H9 (cell line): ENCODE data around the gene RSL1D1. TPM values are rescaled to one million over a fixed set of nuclear protein-coding genes. Genes with fewer than 3 reads are reported as not detected.

Source experiments
- DNase-seq: peaks from one replicate; pipeline ENCODE4 v3.0.0-alpha.2; 2017
- H2AFZ ChIP-seq: one replicate; pipeline ENCODE4 v1.6.1; 2013; ENCODE audit warnings: mild to moderate bottlenecking, low read length, control low read depth, moderate library complexity
- H2AK5ac ChIP-seq: 2 replicates; pipeline ENCODE4 v1.6.1; 2013; ENCODE audit warnings: low read length, control low read depth, mixed read lengths; ENCODE audit not compliant: insufficient read length
- H2BK120ac ChIP-seq: one replicate; pipeline ENCODE4 v1.6.1; 2013; ENCODE audit warnings: low read depth, mild to moderate bottlenecking, low read length, control low read depth, inconsistent platforms; ENCODE audit not compliant: poor library complexity, severe bottlenecking
- H2BK12ac ChIP-seq: 2 replicates; pipeline ENCODE4 v1.6.1; 2013; ENCODE audit warnings: low read length, control low read depth, mixed read lengths, low read depth; ENCODE audit not compliant: insufficient read length
- H2BK15ac ChIP-seq: 2 replicates; pipeline ENCODE4 v1.6.1; 2013; ENCODE audit warnings: low read depth, low read length, control low read depth
- H2BK20ac ChIP-seq: one replicate; pipeline ENCODE4 v1.6.1; 2013; ENCODE audit warnings: low read depth, mild to moderate bottlenecking, low read length, control low read depth, inconsistent platforms; ENCODE audit not compliant: poor library complexity, severe bottlenecking
- H2BK5ac ChIP-seq: 2 replicates; pipeline ENCODE4 v1.6.1; 2013; ENCODE audit warnings: low read length, control low read depth, mixed read lengths; ENCODE audit not compliant: insufficient read length
- H3K14ac ChIP-seq: 2 replicates; pipeline ENCODE4 v1.6.1; 2013; ENCODE audit warnings: low read length, control low read depth; ENCODE audit not compliant: insufficient read depth
- H3K18ac ChIP-seq: 2 replicates; pipeline ENCODE4 v1.6.1; 2013; ENCODE audit warnings: low read depth, mild to moderate bottlenecking, mixed read lengths, low read length, control low read depth; ENCODE audit not compliant: insufficient read length
- H3K23ac ChIP-seq: 2 replicates; pipeline ENCODE4 v1.6.1; 2013; ENCODE audit warnings: low read length, control low read depth, mixed read lengths, low read depth; ENCODE audit not compliant: insufficient read length
- H3K23me2 ChIP-seq: 2 replicates; pipeline ENCODE4 v1.6.1; 2013; ENCODE audit warnings: low read depth, mild to moderate bottlenecking, mixed read lengths, low read length, control low read depth; ENCODE audit not compliant: insufficient read length, poor library complexity, severe bottlenecking
- H3K27ac ChIP-seq: 2 replicates; pipeline ENCODE4 v1.5.1; 2013; ENCODE audit warnings: low read length, control low read depth, mixed read lengths, low read depth; ENCODE audit not compliant: insufficient read length
- H3K27me3 ChIP-seq: 2 replicates; pipeline ENCODE4 v1.6.1; 2013; ENCODE audit warnings: low read length, control low read depth, inconsistent platforms; ENCODE audit not compliant: insufficient read depth
- H3K4ac ChIP-seq: 2 replicates; pipeline ENCODE4 v1.6.1; 2013; ENCODE audit warnings: low read depth, mild to moderate bottlenecking, control low read depth, inconsistent platforms, low read length, moderate library complexity
- H3K4me1 ChIP-seq: 2 replicates; pipeline ENCODE4 v1.6.1; 2013; ENCODE audit warnings: low read length, control low read depth, inconsistent platforms; ENCODE audit not compliant: insufficient read depth
- H3K4me2 ChIP-seq: 2 replicates; pipeline ENCODE4 v1.6.1; 2013; ENCODE audit warnings: low read length, control low read depth, mixed read lengths; ENCODE audit not compliant: insufficient read length, insufficient read depth
- H3K56ac ChIP-seq: 2 replicates; pipeline ENCODE4 v1.6.1; 2013; ENCODE audit warnings: low read depth, mild to moderate bottlenecking, mixed read lengths, low read length, control low read depth; ENCODE audit not compliant: insufficient read length
- H3K79me1 ChIP-seq: 2 replicates; pipeline ENCODE4 v1.6.1; 2013; ENCODE audit warnings: low read depth, mild to moderate bottlenecking, moderate library complexity, low read length, control low read depth, inconsistent platforms; ENCODE audit not compliant: insufficient read depth, poor library complexity, severe bottlenecking
- H3K79me2 ChIP-seq: 2 replicates; pipeline ENCODE4 v1.6.1; 2013; ENCODE audit warnings: low read length, control low read depth, inconsistent platforms; ENCODE audit not compliant: insufficient read depth
- H3K9ac ChIP-seq: 2 replicates; pipeline ENCODE4 v1.6.1; 2013; ENCODE audit warnings: low read length, control low read depth, mixed read lengths; ENCODE audit not compliant: insufficient read length; ENCODE audit errors: extremely low read depth
- H3K9me3 ChIP-seq: one replicate; pipeline ENCODE4 v1.6.1; 2013; ENCODE audit warnings: low read depth, low read length, inconsistent platforms; ENCODE audit not compliant: control insufficient read depth
- H3T11ph ChIP-seq: one replicate; pipeline ENCODE4 v1.6.1; 2013; ENCODE audit warnings: mild to moderate bottlenecking, low read length, control low read depth, inconsistent platforms
- H4K20me1 ChIP-seq: one replicate; pipeline ENCODE4 v1.6.1; 2013; ENCODE audit not compliant: control insufficient read depth, insufficient read length, insufficient read depth
- H4K5ac ChIP-seq: 2 replicates; pipeline ENCODE4 v1.6.1; 2013; ENCODE audit warnings: low read depth, mild to moderate bottlenecking, mixed read lengths, low read length, control low read depth; ENCODE audit not compliant: insufficient read length
- H4K8ac ChIP-seq: replicated peaks from 2 replicates; pipeline ENCODE4 v1.6.1; 2013; ENCODE audit warnings: low read length, control low read depth, mixed read lengths, low read depth; ENCODE audit not compliant: insufficient read length
- H4K91ac ChIP-seq: 2 replicates; pipeline ENCODE4 v1.6.1; 2013; ENCODE audit warnings: low read depth, mild to moderate bottlenecking, moderate library complexity, mixed read lengths, low read length, control low read depth; ENCODE audit not compliant: insufficient read length
- H3K27ac Mint-ChIP-seq, 3 experiments: 2 replicates in 2 of 3; 3 replicates in 1 of 3; pipeline ENCODE4 v1.8.0; 2020 to 2021; ENCODE audit warnings: mixed read lengths in 3 of 3, mild to moderate bottlenecking in 1 of 3, moderate library complexity in 1 of 3
- H3K27me3 Mint-ChIP-seq: 2 replicates; pipeline ENCODE4 v1.8.0; 2021; ENCODE audit warnings: low read depth, mild to moderate bottlenecking, moderate library complexity, mixed read lengths
- H3K36me3 Mint-ChIP-seq, 3 experiments: 2 replicates in 2 of 3; 3 replicates in 1 of 3; pipeline ENCODE4 v1.8.0; 2020 to 2021; ENCODE audit warnings: low read depth in 3 of 3, mixed read lengths in 3 of 3; ENCODE audit not compliant: insufficient read depth in 1 of 3
- H3K4me1 Mint-ChIP-seq, 2 experiments: 2 replicates each; pipeline ENCODE4 v1.8.0; 2020; ENCODE audit warnings: mixed read lengths in 2 of 2
- H3K4me3 Mint-ChIP-seq, 2 experiments: 2 replicates in 1 of 2; 3 replicates in 1 of 2; pipeline ENCODE4 v1.8.0; 2020 to 2021; ENCODE audit warnings: mild to moderate bottlenecking in 2 of 2, mixed read lengths in 2 of 2, moderate library complexity in 1 of 2
- H3K9me3 Mint-ChIP-seq, 2 experiments: 2 replicates in 1 of 2; 3 replicates in 1 of 2; pipeline ENCODE4 v1.8.0; 2020; ENCODE audit warnings: mild to moderate bottlenecking in 2 of 2, mixed read lengths in 2 of 2, moderate library complexity in 1 of 2
- WGBS: extraction: QIAGEN DNeasy Blood & Tissue Kit; methylation state at CpG from one replicate; pipeline ENCODE4 v1.1.7; 2013; ENCODE audit warnings: missing lambda C conversion rate, low lambda C conversion rate, mixed read lengths; ENCODE audit not compliant: insufficient read length; ENCODE audit errors: extremely low coverage; 5-methylcytosine and 5-hydroxymethylcytosine counted together
- total RNA-seq: library from RNA; stranded (reverse); gene quantifications from 2 replicates; pipeline ENCODE4 v1.2.1, GENCODE V29; 2021
- TF ChIP-seq, protein P1 (sequence below): fragments of 200-600 bp; sonication (generic); conservative IDR thresholded peaks from 3 replicates; pipeline ENCODE4 v1.8.0; 2021; ENCODE audit warnings: antibody characterized with exemption, mild to moderate bottlenecking

The RSL1D1 gene
- total RNA-seq, 1 experiment from 2014 or later: 334 TPM

DNA sequence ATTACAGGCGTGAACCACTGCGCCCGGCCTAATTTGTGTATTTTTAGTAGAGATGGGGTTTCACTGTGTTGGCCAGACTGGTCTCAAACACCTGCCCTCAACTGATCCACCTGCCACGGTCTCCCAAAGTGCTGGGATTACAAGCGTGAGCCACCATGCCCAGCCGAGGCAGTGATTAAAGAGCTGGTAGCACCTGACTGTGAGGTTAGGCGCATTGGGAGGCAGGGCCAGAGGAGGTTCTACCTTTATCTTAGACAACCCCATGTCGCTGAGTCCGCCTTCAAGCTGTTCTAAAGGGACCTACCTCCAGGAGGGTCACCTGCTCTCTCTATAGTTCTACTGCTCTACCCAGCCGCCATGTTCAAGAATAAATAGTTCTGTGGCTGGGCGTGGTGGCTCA lies 8.1 kb downstream of the RSL1D1 start:
- TF ChIP-seq, protein P1, sequence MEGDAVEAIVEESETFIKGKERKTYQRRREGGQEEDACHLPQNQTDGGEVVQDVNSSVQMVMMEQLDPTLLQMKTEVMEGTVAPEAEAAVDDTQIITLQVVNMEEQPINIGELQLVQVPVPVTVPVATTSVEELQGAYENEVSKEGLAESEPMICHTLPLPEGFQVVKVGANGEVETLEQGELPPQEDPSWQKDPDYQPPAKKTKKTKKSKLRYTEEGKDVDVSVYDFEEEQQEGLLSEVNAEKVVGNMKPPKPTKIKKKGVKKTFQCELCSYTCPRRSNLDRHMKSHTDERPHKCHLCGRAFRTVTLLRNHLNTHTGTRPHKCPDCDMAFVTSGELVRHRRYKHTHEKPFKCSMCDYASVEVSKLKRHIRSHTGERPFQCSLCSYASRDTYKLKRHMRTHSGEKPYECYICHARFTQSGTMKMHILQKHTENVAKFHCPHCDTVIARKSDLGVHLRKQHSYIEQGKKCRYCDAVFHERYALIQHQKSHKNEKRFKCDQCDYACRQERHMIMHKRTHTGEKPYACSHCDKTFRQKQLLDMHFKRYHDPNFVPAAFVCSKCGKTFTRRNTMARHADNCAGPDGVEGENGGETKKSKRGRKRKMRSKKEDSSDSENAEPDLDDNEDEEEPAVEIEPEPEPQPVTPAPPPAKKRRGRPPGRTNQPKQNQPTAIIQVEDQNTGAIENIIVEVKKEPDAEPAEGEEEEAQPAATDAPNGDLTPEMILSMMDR: no peak
- Histone ChIP-seq H3K56ac (no peak overlapping the region), H2BK20ac (no peak overlapping the region), H4K5ac (no peak overlapping the region), H3K79me2 (no peaks in the 10 kb centered on the region; the same call in 1 of the 2 replicates), H3K9me3 (no peaks in the 10 kb centered on the region), H3T11ph (no peak overlapping the region), H2BK120ac (no peak overlapping the region), H3K27me3 (no peaks in the 10 kb centered on the region), H3K23ac (no peak overlapping the region), H3K4ac (no peak overlapping the region), H3K4me2 (no peak overlapping the region), H2BK12ac (no peak overlapping the region), H2AFZ (no peak overlapping the region), H2BK5ac (no peak overlapping the region), H3K79me1 (peaks cover 4% of the 10 kb centered on the region), H2BK15ac (no peak overlapping the region), H3K9ac (no peak overlapping the region), H4K91ac (no peak overlapping the region), H2AK5ac (no peak overlapping the region), H4K20me1 (no peaks in the 10 kb centered on the region), H4K8ac (no peak overlapping the region), H3K27ac (no peak overlapping the region), H3K23me2 (no peaks in the 10 kb centered on the region), H3K14ac (no peak overlapping the region), H3K4me1 (no peaks in the 10 kb centered on the region), H3K18ac (no peak overlapping the region)
- WGBS: no CpG with 5 or more reads among the region's 11 CpGs
- H3K36me3 Mint-ChIP-seq: peaks cover 61 to 95% (median 92%) of the 10 kb centered on the region in 3 experiments
- DNase-seq: no peak
- no peaks in the 10 kb centered on the region for H3K27me3 Mint-ChIP-seq
- H3K9me3 Mint-ChIP-seq: no peaks in the 10 kb centered on the region
- H3K4me3 Mint-ChIP-seq: no peak overlapping the region
- H3K4me1 Mint-ChIP-seq: no peaks in the 10 kb centered on the region
- no peak overlapping the region for H3K27ac Mint-ChIP-seq
